K562 (cell line): ENCODE results near the gene CRIP3. TPM values are rescaled to one million over a fixed set of nuclear protein-coding genes. Genes with fewer than 3 reads are reported as not detected.

ENCODE experiments used
- ARNT ChIP-seq, 2 experiments: fragments of 450-650 bp; IDR thresholded peaks; 2 replicates each; pipeline ENCODE4 v1.6.1; 2016; ENCODE audit warnings: mild to moderate bottlenecking in 1 of 2
- CTCF ChIP-seq, 3 experiments: IDR thresholded peaks in 2 of 3; conservative IDR thresholded peaks in 1 of 3; 2 replicates each; pipeline ENCODE4 v1.5.1; 2011 to 2012; ENCODE audit warnings: low read length in 3 of 3, mild to moderate bottlenecking in 3 of 3, control low read depth in 2 of 3, improper control_type of control experiment in 1 of 3, inconsistent platforms in 1 of 3, low read depth in 1 of 3, mixed read lengths in 1 of 3, moderate library complexity in 1 of 3; ENCODE audit not compliant: insufficient read depth in 2 of 3
- E2F4 ChIP-seq: sonication (generic); formaldehyde crosslinking; IDR thresholded peaks from 2 replicates; pipeline ENCODE4 v1.8.0; 2022; ENCODE audit warnings: mild to moderate bottlenecking, low read depth, missing genetic modification reagents
- FOXP4 ChIP-seq: sonication (generic); formaldehyde crosslinking; IDR thresholded peaks from 2 replicates; pipeline ENCODE4 v1.8.0; 2022; ENCODE audit warnings: mild to moderate bottlenecking, missing genetic modification reagents, borderline replicate concordance
- HES1 ChIP-seq: fragments of 450-650 bp; IDR thresholded peaks from 2 replicates; pipeline ENCODE4 v1.6.1; 2016; ENCODE audit warnings: low read depth, mild to moderate bottlenecking, moderate library complexity
- MTA3 ChIP-seq: fragments of 450-650 bp; formaldehyde crosslinking; IDR thresholded peaks from 2 replicates; pipeline ENCODE4 v1.6.1; 2017; ENCODE audit warnings: mild to moderate bottlenecking, borderline replicate concordance
- NEUROD1 ChIP-seq: fragments of 150-350 bp; IDR thresholded peaks from 2 replicates; pipeline ENCODE4 v1.6.1; 2014; ENCODE audit warnings: borderline replicate concordance, low read length, low read depth; ENCODE audit not compliant: partially characterized antibody
- RBM25 ChIP-seq: fragments of 200-400 bp; formaldehyde crosslinking; IDR thresholded peaks from 2 replicates; pipeline ENCODE4 v1.6.1; 2018; ENCODE audit warnings: low read length, low read depth, moderate library complexity; ENCODE audit not compliant: severe bottlenecking
- RERE ChIP-seq: sonication (generic); formaldehyde crosslinking; IDR thresholded peaks from 2 replicates; pipeline ENCODE4 v1.8.0; 2023; ENCODE audit warnings: missing genetic modification reagents, mild to moderate bottlenecking, borderline replicate concordance
- SMAD4 ChIP-seq: fragments of 250-450 bp; sonication (Bioruptor Pico); conservative IDR thresholded peaks from 2 replicates; pipeline ENCODE4 v1.8.0; 2021; ENCODE audit warnings: inconsistent platforms, mild to moderate bottlenecking, moderate library complexity
- TAL1 ChIP-seq: fragments of 450-650 bp; IDR thresholded peaks from 2 replicates; pipeline ENCODE4 v1.6.1; 2016; ENCODE audit warnings: mild to moderate bottlenecking
- TBL1XR1 ChIP-seq, 2 experiments: IDR thresholded peaks; 2 replicates each; pipeline ENCODE4 v1.6.1; 2012; ENCODE audit warnings: improper control_type of control experiment in 2 of 2, low read length in 2 of 2, mild to moderate bottlenecking in 1 of 2
- ZNF57 ChIP-seq: fragments of 450-650 bp; formaldehyde crosslinking; IDR thresholded peaks from 2 replicates; pipeline ENCODE4 v1.4.0; 2020; ENCODE audit warnings: mild to moderate bottlenecking, moderate library complexity
- ZNF699 ChIP-seq: fragments of 250-450 bp; sonication (Bioruptor Pico); IDR thresholded peaks from 2 replicates; pipeline ENCODE4 v1.8.0; 2021; ENCODE audit warnings: mild to moderate bottlenecking, moderate library complexity; ENCODE audit not compliant: insufficient replicate concordance
- polyA plus RNA-seq, 8 experiments: library from polyadenylated mRNA; depleted of rRNA in 4 of 8; stranded (reverse) in 5 of 8; unstranded in 3 of 8; fragments of >200 nt; fragmentation: Nextera tagmentation in 2 of 8; fragmentation: Illumina TruSeq in 1 of 8; extraction: Ambion mirVana in 2 of 8; extraction: Trizol in 1 of 8; gene quantifications; 2 replicates each; pipeline versions ENCODE4 v1.2.1 to v1.2.3, GENCODE V29; 2011 to 2014; ENCODE audit warnings: inconsistent platforms in 1 of 8, missing spikeins in 1 of 8
- total RNA-seq, 7 experiments: library from RNA; depleted of rRNA in 6 of 7; stranded (reverse); fragments of >200 nt in 6 of 7; fragmentation: Illumina TruSeq in 2 of 7; extraction: Trizol in 2 of 7; gene quantifications; 2 replicates each; pipeline versions ENCODE4 v1.2.1 to v1.2.3, GENCODE V29; 2011 to 2021; ENCODE audit warnings: low replicate concordance in 1 of 7

CRIP3 gene
- total and polyA plus RNA-seq, 9 of the 15 experiments (the other 6 are each of a cell fraction or from before 2014, with no cell fraction given): 0.36 to 2.1 (median 0.87) TPM

- TF ChIP-seq CTCF (IDR thresholded peaks at IDR 0.05 in 2 of 3, conservative IDR thresholded peaks at IDR 0.05 in 1 of 3; ENCODE audit: insufficient read depth in 2 of 3, low read depth in 1 of 3, low read length in 3 of 3) (no peak), ZNF699 (CRISPR knock-in tag) (no peak), E2F4 (CRISPR knock-in tag) (0 out of 2 replicates have a peak, but pooled peaks have one; percentile 35), TAL1 (peak; percentile 54), HES1 (peak; percentile 95), FOXP4 (CRISPR knock-in tag) (peak; percentile 58; the same call in 1 of the 2 replicates), ARNT (IDR thresholded peaks at IDR 0.05) (peak in 1 of 2 experiments; percentile 35; a peak in 1 of 4 replicates), RBM25 (no peak), RERE (CRISPR knock-in tag) (no peak), NEUROD1 (peak; percentile 17), SMAD4 (peak; percentile 84), TBL1XR1 (IDR thresholded peaks at IDR 0.05; ENCODE audit: low read length in 2 of 2) (peak in 1 of 2 experiments; percentile 38; a peak in 1 of 4 replicates), ZNF57 (CRISPR knock-in tag) (no peak), MTA3 (peak; percentile 66; the same call in 1 of the 2 replicates)
Measured at GRCh38 chr6:43267619-43268354, 40.8 kb downstream of the CRIP3 start (continued).
